SIG-M5 treated with dmso at 0.1 percent for 504 hours (cell line): Measurements from ENCODE around the gene IRAK3.

ENCODE experiments used
- DNase-seq: peaks from one replicate; lab custom pipeline; 2025; ENCODE audit not compliant: unreplicated experiment; lab: John Stamatoyannopoulos, UW

The IRAK3 gene

DNA sequence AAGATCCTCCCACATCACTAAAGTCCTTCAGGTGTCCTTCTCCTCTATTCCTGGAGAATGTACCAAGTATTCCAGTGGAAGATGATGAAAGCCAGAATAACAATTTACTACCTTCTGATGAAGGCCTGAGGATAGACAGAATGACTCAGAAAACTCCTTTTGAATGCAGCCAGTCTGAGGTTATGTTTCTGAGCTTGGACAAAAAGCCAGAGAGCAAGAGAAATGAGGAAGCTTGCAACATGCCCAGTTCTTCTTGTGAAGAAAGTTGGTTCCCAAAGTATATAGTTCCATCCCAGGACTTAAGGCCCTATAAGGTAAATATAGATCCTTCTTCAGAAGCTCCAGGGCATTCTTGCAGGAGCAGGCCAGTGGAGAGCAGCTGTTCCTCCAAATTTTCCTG is 58.7 kb downstream of the IRAK3 start:
- peak; percentile 38 for DNase-seq

DNA sequence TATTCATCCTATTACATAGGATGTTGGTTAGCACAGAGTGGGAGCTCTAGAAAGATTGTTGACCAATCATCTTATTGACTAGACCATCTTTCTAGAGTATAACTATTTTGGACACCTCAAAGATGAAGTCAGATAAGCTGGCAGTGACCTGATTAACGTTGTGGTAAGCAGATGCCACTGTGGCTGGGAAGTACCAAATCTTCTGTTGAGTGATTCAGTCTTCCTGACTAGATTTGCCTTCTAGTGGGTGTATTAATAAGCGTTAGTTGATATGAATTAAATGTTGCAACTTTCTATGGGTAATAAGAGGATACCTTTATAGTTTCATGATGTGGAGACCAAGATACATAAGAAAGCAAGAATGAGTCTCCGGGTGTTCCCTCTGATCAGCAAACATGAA is 62.0 kb downstream of the IRAK3 start:
- no peak for DNase-seq

DNA sequence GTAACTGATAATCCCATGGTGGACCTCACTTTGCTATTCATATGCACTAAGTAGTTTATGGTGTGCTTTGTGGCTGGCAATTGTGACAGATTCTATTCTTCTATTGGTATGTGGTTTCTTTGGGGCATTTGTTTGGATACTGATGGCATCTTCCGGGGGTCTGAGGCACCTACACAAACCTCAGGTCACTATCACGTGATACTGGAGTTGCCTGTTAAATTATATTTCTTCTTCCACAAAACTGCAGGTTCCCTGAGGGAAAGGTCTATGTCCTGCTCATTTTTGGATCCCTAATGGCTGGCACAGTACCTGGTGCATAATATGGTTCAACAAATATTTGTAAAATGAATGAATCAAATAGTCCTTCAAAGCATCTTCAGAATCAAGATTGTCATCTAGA is 63.8 kb downstream of the IRAK3 start:
- DNase-seq, result no peak

DNA sequence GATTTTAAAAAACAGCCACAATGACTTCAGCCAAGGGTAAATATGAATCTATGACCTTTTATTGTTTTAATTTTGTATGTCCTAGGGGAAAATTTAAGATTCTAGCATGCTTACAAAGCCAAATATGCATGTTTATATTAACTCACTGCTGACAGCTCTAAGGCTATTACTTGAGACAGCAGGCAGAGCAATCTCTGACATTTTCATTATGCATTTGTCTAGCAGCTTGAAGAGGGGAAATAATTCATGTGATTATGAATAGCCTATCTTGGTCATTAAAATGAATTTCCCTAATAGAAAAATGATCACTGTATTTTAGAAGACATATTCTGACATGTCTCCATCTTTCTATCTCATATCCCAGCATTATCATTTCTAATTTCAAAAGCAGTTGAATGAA is 66.7 kb downstream of the IRAK3 start:
- DNase-seq, result no peak

DNA sequence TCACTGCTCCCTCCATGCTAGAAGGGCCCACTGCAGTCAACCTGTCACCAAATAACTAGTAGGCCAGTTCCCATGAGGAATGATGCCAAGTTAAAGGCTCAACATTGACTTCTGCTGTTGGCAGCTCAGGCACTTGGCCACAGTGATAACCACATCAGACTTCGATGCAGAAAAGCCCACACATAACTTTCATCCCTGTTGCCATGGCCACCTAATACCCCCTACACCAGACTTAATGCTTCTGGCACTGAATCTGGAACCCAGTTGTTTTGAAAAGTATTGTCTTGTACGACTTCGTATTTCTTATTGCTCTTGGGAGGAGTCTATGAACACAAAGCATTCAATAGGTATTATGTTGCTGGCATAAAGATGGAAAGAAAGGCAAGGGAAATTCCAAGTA is 69.0 kb downstream of the IRAK3 start:
- DNase-seq, result no peak

DNA sequence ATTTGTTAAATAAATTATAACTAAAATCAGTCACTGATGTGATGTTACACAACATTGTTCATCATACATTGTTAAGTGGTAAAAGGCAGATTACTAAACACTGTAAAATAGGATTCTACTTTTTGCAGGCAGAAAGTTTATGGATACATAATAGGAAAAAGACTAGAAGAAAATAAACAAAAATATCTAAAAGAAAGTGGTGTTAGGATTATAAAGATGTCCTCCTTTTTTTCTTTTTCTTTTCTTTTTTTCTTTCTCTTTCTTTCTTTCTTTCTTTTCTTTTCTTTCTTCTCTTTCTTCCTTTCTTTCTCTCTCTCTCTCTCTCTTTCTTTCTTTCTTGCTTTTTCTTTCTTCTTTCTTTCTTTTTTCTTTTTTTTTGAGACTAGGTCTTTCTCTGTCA is 73.7 kb downstream of the IRAK3 start:
- no peak for DNase-seq

DNA sequence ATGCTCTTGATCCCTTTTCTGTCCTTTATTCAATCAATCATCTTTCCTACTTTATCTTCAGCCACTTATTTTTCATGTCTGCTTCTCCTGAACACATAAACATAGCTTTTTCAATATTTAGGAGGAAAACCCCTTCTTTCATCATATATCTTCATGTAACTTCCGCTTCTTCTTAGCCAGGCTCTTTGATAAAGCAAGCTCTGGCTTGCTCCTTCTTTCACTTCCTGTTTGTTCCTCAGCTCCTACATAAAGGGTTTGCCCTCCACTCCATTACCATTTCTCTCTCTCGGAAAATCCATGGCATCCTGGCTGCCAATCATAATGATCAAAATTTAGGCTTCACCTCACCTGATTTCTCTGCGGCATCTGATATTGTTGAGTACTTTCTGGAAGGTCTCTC is 79.5 kb downstream of the IRAK3 start:
- peak; percentile 98 for DNase-seq

DNA sequence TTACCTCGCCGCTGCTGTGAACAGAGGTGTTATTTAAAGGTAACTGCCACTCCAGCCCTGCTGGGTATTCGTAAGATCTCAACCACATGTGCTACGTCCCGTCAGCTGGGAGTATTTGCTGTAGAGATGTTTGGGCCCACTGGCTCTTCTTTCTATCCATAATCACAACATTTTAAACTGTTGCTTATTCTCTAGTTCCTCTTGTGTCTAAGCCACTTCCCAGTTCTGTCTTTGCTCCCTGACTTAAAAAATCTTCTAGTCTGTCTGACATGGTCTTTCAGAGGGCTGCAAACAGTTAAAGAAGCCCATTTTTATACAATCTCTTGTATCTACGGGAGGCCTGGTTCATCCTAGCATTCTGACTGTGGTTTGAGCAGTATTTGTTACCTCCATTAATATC is 80.1 kb downstream of the IRAK3 start:
- peak; percentile 72 for DNase-seq

DNA sequence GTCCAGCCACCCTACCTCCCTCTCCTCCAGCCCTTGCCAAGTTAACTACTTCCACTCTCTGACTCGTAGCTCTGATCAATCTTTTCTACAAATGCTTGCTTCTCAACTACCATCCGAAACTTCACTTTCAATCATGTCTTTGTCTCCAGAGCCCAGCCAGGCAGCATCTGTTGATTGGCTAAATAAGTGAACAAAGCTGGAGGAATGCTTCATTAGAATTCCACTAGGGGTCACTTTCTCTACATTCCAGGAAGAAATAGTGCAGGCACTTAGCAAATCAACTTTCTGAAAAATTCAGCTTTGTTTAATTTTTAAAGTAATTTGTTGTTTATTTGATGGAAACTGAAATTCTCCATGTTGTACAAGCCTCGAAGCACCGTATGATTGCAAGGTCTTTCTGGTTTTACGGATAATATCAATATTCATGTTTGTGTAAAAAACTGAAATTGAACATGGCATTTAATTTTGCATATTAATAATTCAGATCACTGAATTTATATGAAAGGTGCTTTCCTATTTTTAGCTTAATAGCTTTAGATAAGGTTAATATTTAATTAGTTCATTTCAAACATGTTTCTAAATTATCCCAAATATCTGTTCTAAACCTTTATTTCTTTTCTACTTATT is 80.9 kb downstream of the IRAK3 start:
- peak; percentile 88 for DNase-seq

DNA sequence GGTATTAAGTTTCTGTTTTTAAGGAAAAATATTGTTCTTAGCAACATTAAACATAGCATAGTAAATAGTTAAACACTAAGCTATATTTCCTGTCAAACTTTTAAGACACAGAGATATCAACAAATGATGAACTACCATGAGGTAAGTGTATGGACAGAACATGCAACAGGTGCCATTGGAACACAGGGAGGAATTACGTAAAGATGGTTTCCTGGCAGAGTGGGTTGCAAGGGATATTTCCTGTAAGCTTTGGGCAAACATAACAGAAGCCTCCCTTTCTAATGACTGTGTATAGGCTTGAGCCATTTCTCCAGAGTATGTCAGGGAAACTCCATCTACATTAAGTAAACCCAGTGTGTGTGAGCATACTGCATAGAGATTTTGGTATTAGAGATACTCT is 81.6 kb downstream of the IRAK3 start:
- no peak for DNase-seq

DNA sequence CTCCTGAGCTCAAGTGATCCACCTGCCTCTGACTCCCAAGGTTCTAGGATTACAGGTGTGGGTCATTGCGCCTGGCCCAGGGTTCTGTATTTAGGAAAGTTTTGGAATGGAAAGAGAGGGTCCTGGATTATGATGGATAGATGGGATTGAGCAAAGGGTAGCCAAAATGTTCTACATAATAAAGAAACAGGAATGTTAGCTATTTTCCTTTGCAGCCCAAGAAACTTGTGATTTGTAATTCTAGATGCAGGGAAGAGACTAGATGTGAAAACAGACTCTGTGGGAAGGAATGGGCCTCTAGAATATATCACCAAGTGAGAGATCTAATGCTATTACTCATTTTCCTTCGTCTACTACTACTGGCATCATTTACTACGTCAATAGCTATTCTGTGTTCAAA is 83.6 kb downstream of the IRAK3 start:
- DNase-seq, result no peak

DNA sequence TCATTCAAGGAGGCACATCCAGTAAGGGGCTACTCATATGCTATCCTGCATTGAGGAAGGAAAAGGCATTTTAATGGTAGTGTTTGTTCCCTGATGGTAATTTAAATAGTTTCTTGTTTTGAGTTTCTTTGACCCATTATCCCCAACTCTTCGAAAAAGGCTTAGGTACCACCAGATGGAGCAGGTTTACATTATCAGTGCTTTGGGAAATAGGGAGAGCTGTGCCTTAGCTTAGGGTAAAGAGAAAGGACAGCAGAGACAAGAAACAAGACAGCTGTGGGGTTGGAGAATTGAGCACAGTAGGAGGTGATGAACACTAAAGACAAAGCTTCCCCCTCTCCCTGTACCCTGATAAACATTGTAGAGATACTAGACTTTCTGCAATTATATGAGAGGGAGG is 84.1 kb downstream of the IRAK3 start:
- DNase-seq, result no peak

DNA sequence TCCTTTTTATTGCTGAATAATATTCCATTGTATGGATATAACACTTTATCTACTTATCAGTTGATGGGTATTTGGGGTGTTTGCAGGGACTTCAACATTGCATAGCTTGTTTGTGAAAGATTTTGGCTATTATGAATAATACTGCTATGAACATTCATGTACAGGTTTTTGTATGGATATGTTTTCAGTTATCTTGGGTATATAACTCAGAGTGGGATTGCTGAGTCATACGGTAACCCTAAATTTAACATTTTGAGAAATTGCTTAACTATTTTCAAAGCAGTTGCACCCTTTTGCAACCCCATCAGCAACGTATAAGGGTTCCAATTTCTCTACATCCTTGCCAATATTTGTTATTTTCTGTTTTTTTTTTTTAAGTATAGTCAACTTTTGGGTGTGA is 86.0 kb downstream of the IRAK3 start:
- DNase-seq, result peak; percentile 78

DNA sequence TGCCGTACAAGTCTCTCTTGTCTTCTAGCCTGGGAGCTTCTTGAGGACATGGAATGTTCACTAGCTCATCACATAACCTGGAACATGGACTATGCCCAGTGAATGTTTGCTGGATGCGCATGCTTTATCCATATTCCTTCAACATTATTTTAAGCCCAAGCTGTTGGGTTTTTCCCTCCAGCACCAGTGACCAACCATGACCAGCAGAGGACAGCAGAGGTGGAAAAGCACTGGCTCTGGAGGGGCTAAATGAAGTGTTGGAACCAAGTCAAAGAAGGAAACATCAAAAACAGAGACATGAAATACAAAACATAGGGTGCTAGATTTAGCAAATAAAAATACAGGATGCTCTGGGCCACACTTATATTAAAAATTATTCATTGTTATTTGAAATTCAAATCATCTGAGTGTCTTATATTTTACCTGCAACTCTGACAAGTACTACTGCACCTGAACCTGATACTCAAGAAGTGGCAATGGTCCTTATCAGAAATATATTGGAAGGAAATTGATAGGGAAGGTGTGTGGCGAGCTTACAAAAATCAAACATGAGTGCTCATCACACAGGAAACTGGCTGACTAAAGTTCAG is 90.2 kb downstream of the IRAK3 start:
- peak; percentile 64 for DNase-seq

DNA sequence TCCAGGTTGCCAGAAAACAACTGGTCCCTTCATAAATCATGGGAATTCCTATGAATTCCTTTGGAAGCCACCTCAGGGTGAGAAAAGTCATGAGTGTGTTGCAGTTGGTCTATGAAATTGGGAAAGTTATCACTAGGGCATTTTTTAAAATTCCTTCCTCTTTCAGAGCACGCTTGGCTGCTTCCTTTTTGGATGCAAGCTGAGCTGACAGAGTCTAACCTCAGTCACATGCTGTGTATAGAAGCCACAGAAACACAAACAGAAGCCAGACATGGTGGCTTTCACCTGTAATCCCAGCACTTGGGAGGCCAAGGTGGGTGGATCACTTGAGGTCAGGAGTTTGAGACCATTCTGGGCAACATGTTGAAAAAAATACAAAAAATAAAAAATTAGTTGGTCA is 91.5 kb downstream of the IRAK3 start:
- peak; percentile 40 for DNase-seq

DNA sequence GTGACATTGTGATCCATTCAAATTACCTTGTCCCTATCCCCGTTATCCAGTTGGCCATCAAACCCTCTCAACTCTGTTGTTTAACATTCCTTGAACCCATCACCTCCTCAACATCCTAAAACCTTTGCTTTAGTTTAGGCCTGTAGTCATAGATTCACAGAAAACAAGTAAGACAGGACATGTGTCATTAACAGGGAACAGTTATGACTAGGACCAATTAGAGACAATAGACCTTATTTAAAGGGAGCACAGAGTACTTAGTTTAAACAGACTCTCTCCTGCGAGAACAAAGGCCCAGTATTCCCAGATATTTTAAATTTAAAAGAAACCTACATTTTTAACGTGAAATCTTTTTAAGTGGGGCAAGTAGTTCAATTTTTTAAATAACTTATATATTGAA is 93.2 kb downstream of the IRAK3 start:
- DNase-seq, result no peak

DNA sequence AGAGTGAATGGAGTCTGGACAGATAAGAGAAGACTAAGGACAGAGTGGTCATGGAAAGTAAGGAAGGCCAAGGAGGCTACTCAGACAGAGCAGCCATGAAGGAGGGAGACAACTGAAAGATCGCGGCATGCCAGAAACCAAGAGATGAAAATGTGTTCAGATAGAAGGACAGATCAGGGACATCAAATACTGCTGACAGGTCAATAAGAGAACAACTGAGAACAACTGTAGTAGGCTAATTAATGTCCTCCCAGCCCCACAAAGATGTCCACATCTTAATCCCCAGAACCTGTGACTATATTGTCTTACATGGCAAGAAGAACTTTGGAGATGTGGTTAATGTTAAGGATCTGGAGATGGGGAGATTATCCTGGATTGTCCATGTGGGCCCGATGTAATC is 98.3 kb downstream of the IRAK3 start:
- DNase-seq, result no peak

DNA sequence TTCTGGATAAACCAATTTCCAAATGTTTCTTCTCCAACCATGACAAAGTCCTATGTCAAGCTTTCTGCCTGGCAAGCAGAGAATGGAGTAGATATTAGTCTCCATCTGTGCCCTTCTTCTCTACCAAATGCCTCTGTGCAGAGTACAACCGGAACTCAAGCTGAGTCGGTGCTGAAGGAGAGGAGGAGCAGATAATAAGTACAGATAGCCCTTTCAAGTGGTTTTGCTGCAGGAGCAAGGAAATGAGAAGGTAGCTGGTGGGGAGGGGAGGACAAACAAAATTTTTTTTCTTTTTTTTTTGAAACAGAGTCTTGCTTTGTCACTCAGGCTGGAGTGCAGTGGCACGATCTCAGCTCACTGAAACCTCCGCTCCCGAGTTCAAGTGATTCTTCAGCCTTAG is 99.1 kb downstream of the IRAK3 start:
- no peak for DNase-seq

DNA sequence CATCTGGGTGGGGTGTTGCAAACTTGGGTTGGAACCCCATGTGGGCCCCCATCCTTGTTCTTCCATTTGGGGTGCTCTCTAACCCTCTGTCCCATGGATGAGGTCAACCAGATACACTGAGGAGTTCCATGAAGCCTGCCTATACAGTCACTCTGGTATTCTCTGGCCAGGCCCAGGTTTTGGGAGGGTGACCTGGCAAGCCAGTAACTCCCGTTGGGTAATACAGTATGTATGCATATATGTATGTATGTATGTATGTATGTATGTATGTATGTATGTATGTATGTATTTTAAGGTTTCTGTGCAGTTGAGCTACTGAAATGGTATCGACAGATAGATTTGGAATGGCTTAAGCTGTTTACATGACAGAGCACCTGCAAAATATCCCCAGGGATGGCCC is 100.5 kb downstream of the IRAK3 start:
- DNase-seq, result no peak

DNA sequence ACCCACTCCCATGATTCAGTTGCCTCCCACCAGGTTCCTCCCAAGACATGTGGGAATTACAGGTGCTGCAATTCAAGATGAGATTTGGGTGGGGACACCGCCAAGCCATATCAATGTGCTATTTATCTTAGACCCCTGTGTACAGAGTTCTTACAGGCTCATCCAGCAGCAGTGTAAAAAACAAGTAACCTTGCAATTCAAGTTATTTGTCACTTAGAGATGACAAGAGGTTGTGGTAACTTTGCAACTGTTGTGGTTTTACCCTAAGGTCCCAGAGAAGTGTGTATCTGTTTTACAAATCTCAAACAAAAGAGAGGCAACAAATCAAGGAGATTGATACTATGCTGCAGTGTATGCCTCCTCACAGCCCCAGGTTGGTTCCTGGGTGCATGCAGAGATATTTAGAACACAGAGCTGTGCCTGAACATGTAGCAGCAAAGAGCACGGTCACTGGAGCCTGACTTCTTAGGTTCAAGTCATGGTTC is 101.7 kb downstream of the IRAK3 start:
- no peak for DNase-seq

DNA sequence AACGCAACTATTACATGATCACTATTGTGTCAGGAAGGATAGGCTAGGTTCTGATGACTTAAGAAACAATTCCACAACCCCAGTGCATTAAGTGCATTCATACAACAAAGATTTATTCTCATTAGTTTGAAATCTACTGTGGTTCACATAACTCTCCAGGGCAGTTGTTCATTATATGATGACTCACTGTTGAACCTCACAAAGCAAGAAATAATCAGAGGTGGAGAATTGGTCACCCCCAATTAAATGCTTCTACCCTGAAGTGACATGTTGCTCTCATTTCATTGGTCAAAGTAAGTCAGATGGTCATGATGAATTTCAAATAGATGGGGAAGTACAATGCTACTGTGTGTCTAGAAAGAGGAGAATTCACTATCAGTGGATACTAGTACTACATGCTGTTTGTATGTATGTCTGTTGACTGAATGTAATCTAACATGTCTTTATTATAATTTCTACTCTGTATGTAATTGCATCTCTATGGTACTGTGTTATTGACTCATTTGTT is 107.2 kb downstream of the IRAK3 start:
- peak; percentile 20 for DNase-seq

DNA sequence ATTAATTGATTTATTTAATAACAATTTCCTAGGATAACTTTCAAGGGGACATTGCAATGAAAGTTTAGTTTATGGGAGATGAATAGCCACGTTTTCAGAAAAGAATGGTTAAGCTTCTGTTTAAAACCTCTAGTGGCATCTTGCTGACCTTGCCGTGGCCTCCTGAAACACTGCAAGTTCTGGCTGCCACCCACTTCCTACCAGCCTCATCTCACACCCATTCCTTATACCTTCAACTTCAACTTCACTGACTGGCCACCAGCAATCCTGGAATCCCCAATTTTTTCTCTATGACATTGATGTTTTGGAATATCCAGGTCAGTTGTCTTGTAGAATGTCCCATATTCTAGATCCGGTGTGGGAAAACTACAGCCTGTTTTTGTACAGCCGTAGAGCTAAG is 108.1 kb downstream of the IRAK3 start:
- no peak for DNase-seq

DNA sequence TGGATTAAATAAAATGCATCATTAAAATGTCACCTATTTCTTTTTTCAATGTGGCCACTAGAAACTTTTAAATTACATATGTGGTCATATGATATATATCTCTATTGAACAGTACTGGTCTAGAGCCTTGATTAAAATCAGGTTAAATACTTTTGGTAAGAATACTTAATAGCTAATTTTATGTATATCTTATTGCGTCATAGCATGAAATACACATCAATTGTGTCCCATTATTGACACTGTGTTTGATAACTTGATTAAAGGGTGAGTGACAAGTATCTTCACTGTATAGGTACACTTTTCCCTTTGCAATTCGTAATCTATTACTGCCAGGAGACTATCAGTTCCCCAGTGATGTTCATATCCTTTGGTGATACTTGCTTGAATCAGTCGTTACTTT is 108.9 kb downstream of the IRAK3 start:
- no peak for DNase-seq
